Uterus (tissue), 4 donors: ENCODE results near the gene SPOCD1. TPM values are rescaled to one million over a fixed set of nuclear protein-coding genes. Genes with fewer than 3 reads are reported as not detected.

Experiments used
- DNase-seq, 2 donors: peaks; one replicate each; pipeline ENCODE4 v3.0.0-alpha.2; 2019 to 2020
- H3K27ac ChIP-seq, 2 donors: fragments of 200-600 bp; sonication (generic); 1 replicate in 1 of 2; 2 replicates in 1 of 2; pipeline ENCODE4 v1.5.1; 2016 to 2018
- H3K27me3 ChIP-seq, 2 donors: fragments of 200-600 bp; sonication (generic); one replicate each; pipeline ENCODE4 v1.5.1; 2018 to 2019; ENCODE audit warnings: control low read depth in 1 of 2
- H3K36me3 ChIP-seq, 2 donors: fragments of 200-600 bp; sonication (generic); one replicate each; pipeline ENCODE4 v1.5.1; 2019; ENCODE audit warnings: control low read depth in 1 of 2
- H3K4me1 ChIP-seq, 2 donors: fragments of 200-600 bp; sonication (generic); one replicate each; pipeline ENCODE4 v1.5.1; 2018 to 2019; ENCODE audit warnings: control low read depth in 1 of 2
- H3K4me3 ChIP-seq, 2 donors: fragments of 200-600 bp; sonication (generic); 1 replicate in 1 of 2; 2 replicates in 1 of 2; pipeline ENCODE4 v1.5.1; 2018 to 2019; ENCODE audit warnings: mild to moderate bottlenecking in 1 of 2
- H3K9me3 ChIP-seq, 2 donors: fragments of 200-600 bp; sonication (generic); one replicate each; pipeline ENCODE4 v1.5.1; 2019; ENCODE audit warnings: control low read depth in 1 of 2
- CTCF ChIP-seq, 4 experiments: fragments of 200-600 bp in 2 of 4; fragments of 450-650 bp in 2 of 4; sonication (generic) in 2 of 4; IDR thresholded peaks; one replicate each; pipeline ENCODE4 v1.5.1; 2016 to 2019; ENCODE audit warnings: antibody characterized with exemption in 4 of 4, mild to moderate bottlenecking in 2 of 4, moderate library complexity in 1 of 4
- POLR2A ChIP-seq, 2 donors: fragments of 450-650 bp; IDR thresholded peaks; one replicate each; pipeline ENCODE4 v1.6.1; 2016; ENCODE audit warnings: antibody characterized with exemption in 2 of 2, mild to moderate bottlenecking in 1 of 2, moderate library complexity in 1 of 2
- intact Hi-C: fragments of 100-400 bp; cut with DNase I; formaldehyde crosslinking; loops from one replicate; pipeline ENCODE4 v1.15.1; 2023; ENCODE audit warnings: low total_unique reads
- total RNA-seq, 4 donors: library from RNA; depleted of rRNA in 3 of 4; stranded (reverse); fragments of >200 nt in 3 of 4; gene quantifications; one replicate each; pipeline versions ENCODE4 v1.1.0 to v1.2.4, GENCODE V29; 2014 to 2023
- donor health status: DM: yes; HTN: yes; CAD: no.

The SPOCD1 gene
- total RNA-seq, 4 donors from 2014 or later: 1.2 to 1.5 TPM; not detected in 2

- H3K4me3 ChIP-seq: no peak overlapping the region
- DNase-seq: no peak
- H3K4me1 ChIP-seq: peaks cover 0 to 24% of the 10 kb centered on the region in 2 donors
- no peaks in the 10 kb centered on the region for H3K36me3 ChIP-seq
- H3K27me3 ChIP-seq: no peaks in the 10 kb centered on the region
- TF ChIP-seq POLR2A (IDR thresholded peaks at IDR 0.05): no peak
- TF ChIP-seq CTCF (IDR thresholded peaks at IDR 0.05): no peak
- intact Hi-C loops: no loop called here
- H3K9me3 ChIP-seq: no peaks in the 10 kb centered on the region
- H3K27ac ChIP-seq: no peak overlapping the region
Observed at GRCh38 chr1:31759298-31760023, 56.4 kb downstream of the SPOCD1 start.

DNA sequence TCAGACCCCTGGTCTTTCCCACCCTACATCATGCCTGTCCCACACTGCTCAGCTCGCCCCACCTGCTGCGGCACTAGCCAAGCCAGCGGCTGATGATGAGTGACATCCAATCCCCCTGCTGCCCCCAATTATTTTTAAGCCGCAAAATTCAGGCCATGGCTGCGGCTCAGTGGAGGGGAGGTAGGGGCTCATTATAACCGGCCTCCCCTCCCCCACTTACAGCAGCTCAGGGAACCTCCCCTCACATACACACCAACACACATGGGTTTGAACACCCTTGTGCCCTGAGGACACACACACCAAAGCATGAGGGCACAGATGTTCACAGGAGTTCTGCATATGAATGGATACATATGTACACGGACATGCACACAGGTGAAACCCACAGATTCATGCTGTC is 57.0 kb downstream of the SPOCD1 start:
- TF ChIP-seq POLR2A (IDR thresholded peaks at IDR 0.05) (no peak), CTCF (IDR thresholded peaks at IDR 0.05) (no peak)
- Histone ChIP-seq H3K36me3 (no peaks in the 10 kb centered on the region), H3K4me1 (peaks cover 0 to 23% of the 10 kb centered on the region in 2 donors), H3K27me3 (no peaks in the 10 kb centered on the region), H3K4me3 (no peak overlapping the region), H3K9me3 (no peaks in the 10 kb centered on the region), H3K27ac (no peak overlapping the region)
- intact Hi-C loops: no loop called here
- DNase-seq: no peak

DNA sequence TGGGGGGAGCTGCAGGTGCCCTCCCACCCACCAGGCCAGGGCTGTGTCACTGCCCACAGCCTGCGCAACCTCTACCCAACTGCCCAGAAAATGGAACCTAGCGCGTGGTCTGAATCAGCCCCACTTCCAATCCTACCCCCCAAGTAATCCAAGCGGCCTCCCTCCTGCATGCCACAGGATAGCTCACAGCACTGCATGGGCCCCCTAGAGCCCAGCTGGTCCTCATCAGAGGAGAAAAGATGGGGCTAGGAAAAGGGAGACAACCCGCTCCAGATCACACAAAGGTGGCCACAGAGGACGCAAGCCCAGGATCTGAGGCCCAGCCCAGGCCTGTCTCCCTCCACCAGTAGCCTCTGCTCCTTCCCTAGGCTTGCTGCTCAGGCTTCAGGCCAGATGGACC is 57.8 kb downstream of the SPOCD1 start:
- Histone ChIP-seq H3K36me3 (no peaks in the 10 kb centered on the region), H3K27ac (no peak overlapping the region), H3K27me3 (no peaks in the 10 kb centered on the region), H3K4me1 (peaks cover 0 to 21% of the 10 kb centered on the region in 2 donors), H3K9me3 (no peaks in the 10 kb centered on the region), H3K4me3 (no peak overlapping the region)
- no peak for TF ChIP-seq CTCF (IDR thresholded peaks at IDR 0.05)
- no peak for TF ChIP-seq POLR2A (IDR thresholded peaks at IDR 0.05)
- DNase-seq: no peak
- intact Hi-C loops: no loop called here

DNA sequence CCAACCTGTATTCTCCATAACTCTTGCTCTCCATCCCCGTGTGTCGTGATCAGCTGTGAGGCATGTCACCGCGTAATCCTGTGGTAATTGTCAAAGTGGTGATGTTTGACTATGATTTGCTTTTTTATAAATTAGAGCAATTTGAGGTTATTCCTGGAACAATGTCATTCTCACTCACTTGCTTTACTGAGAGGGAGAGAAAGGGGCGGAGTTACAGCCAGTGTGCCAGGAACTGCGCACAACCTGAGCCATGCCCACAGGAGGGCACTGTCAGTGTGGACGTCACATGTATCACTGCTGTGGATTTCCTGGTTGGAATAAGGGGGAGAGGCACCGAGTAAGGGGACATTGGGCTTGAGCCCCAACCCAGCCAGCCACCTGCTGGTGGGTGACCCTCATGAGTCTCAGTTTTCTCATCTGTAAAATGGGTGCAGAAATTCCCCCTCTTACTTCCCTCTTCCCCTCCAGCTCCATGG is 58.6 kb downstream of the SPOCD1 start:
- no peak for DNase-seq
- no peak overlapping the region for H3K4me3 ChIP-seq
- H3K27me3 ChIP-seq: no peaks in the 10 kb centered on the region
- no peaks in the 10 kb centered on the region for H3K9me3 ChIP-seq
- H3K36me3 ChIP-seq: no peaks in the 10 kb centered on the region
- H3K27ac ChIP-seq: no peak overlapping the region
- intact Hi-C loops: no loop called here
- TF ChIP-seq POLR2A (IDR thresholded peaks at IDR 0.05) (no peak), CTCF (IDR thresholded peaks at IDR 0.05) (no peak)
- peaks cover 0 to 14% of the 10 kb centered on the region in 2 donors for H3K4me1 ChIP-seq

GRCh38 chr1:31756578-31756977 is 59.2 kb downstream of the SPOCD1 start:
- no peak for TF ChIP-seq CTCF (IDR thresholded peaks at IDR 0.05)
- TF ChIP-seq POLR2A (IDR thresholded peaks at IDR 0.05): no peak
- intact Hi-C loops: no loop called here
- no peaks in the 10 kb centered on the region for H3K36me3 ChIP-seq
- H3K27me3 ChIP-seq: no peaks in the 10 kb centered on the region
- no peak for DNase-seq
- peaks cover 0 to 12% of the 10 kb centered on the region in 2 donors for H3K4me1 ChIP-seq
- H3K9me3 ChIP-seq: no peaks in the 10 kb centered on the region
- H3K27ac ChIP-seq: no peak overlapping the region
- H3K4me3 ChIP-seq: no peak overlapping the region
